Choroid plexus epithelial cell (primary cell): ENCODE data around the gene RAB31.
A peak's percentile ranks its signal among the peaks of the same experiment; 100 is the strongest.
"Not testable (repeated sequence)": the region's sequence is repeated elsewhere in the genome, so short reads cannot be mapped to it uniquely, and the experiment has no call there.

Experiments
- DNase-seq: peaks from one replicate; pipeline ENCODE4 v3.0.0-alpha.2; 2010; ENCODE audit warnings: low read depth
- H3K4me3 ChIP-seq: 2 replicates; pipeline ENCODE4 v1.5.1; 2011; ENCODE audit warnings: low read depth, mild to moderate bottlenecking, control low read depth, low read length, moderate library complexity
- CTCF ChIP-seq: conservative IDR thresholded peaks from 2 replicates; pipeline ENCODE4 v1.5.1; 2011; ENCODE audit warnings: low read depth, mild to moderate bottlenecking, control low read depth, inconsistent platforms, low read length, moderate library complexity

The RAB31 gene

GRCh38 chr18:9894454-9895068 is 186.5 kb downstream of the RAB31 start:
- TF ChIP-seq CTCF: no peak
- DNase-seq: no peak
- no peak overlapping the region for H3K4me3 ChIP-seq

- TF ChIP-seq CTCF: no peak
- DNase-seq: no peak
- no peak overlapping the region for H3K4me3 ChIP-seq
Observed at GRCh38 chr18:9897129-9897528, 189.0 kb downstream of the RAB31 start.

GRCh38 chr18:9897787-9898291 is 189.7 kb downstream of the RAB31 start:
- not testable (repeated sequence) for DNase-seq, H3K4me3 ChIP-seq

- no peak for TF ChIP-seq CTCF
- H3K4me3 ChIP-seq: no peak overlapping the region
- DNase-seq: peak; percentile 60
Observed at GRCh38 chr18:9898792-9899549, 190.9 kb downstream of the RAB31 start.

GRCh38 chr18:9899550-9899930 is 191.4 kb downstream of the RAB31 start:
- not testable (repeated sequence) for H3K4me3 ChIP-seq, DNase-seq

GRCh38 chr18:9900699-9901098 is 192.6 kb downstream of the RAB31 start:
- no peak for DNase-seq
- TF ChIP-seq CTCF: no peak
- no peak overlapping the region for H3K4me3 ChIP-seq

GRCh38 chr18:9901377-9901776 is 193.3 kb downstream of the RAB31 start:
- DNase-seq: peak; percentile 43
- no peak overlapping the region for H3K4me3 ChIP-seq
- no peak for TF ChIP-seq CTCF

GRCh38 chr18:9902264-9902663 is 194.2 kb downstream of the RAB31 start:
- not testable (repeated sequence) for DNase-seq, H3K4me3 ChIP-seq
